Glutamatergic neuron (in vitro differentiated cells): ENCODE measurements around the gene NPAS2. TPM values are rescaled to one million over a fixed set of nuclear protein-coding genes. Genes with fewer than 3 reads are reported as not detected.

ENCODE experiments used
- DNase-seq: peaks from one replicate; pipeline ENCODE4 v3.0.0; 2022
- H3K27ac Mint-ChIP-seq: one replicate; pipeline ENCODE4 v1.8.0; 2020; ENCODE audit warnings: mild to moderate bottlenecking, mixed read lengths, inconsistent platforms; ENCODE audit not compliant: unreplicated experiment
- H3K27me3 Mint-ChIP-seq: one replicate; pipeline ENCODE4 v1.8.0; 2020; ENCODE audit warnings: mild to moderate bottlenecking, moderate library complexity, mixed read lengths, inconsistent platforms; ENCODE audit not compliant: unreplicated experiment
- H3K36me3 Mint-ChIP-seq: one replicate; pipeline ENCODE4 v1.8.0; 2020; ENCODE audit warnings: mild to moderate bottlenecking, mixed read lengths, inconsistent platforms; ENCODE audit not compliant: unreplicated experiment
- H3K4me1 Mint-ChIP-seq: one replicate; pipeline ENCODE4 v1.8.0; 2020; ENCODE audit warnings: mild to moderate bottlenecking, low read depth, mixed read lengths, inconsistent platforms; ENCODE audit not compliant: unreplicated experiment
- H3K4me3 Mint-ChIP-seq: one replicate; pipeline ENCODE4 v1.8.0; 2020; ENCODE audit warnings: mild to moderate bottlenecking, mixed read lengths, inconsistent platforms; ENCODE audit not compliant: unreplicated experiment
- H3K9me3 Mint-ChIP-seq: one replicate; pipeline ENCODE4 v1.8.0; 2020; ENCODE audit warnings: mild to moderate bottlenecking, moderate library complexity, mixed read lengths, inconsistent platforms; ENCODE audit not compliant: unreplicated experiment
- CTCF ChIP-seq: fragments of 200-600 bp; sonication (generic); IDR thresholded peaks from one replicate; pipeline ENCODE4 v1.5.0; 2021; ENCODE audit not compliant: partially characterized antibody, unreplicated experiment
- total RNA-seq: library from RNA; stranded (reverse); fragmentation: NEBNext Ultra II Directional; extraction: Animal tissue kit (Norgen Biotek cat#: 25700); gene quantifications from one replicate; pipeline ENCODE4 v1.2.1, GENCODE V29; 2021; ENCODE audit not compliant: unreplicated experiment

NPAS2 gene
- total RNA-seq, 1 donor from 2014 or later = 0.54 TPM

- no peak for DNase-seq
- Mint-ChIP-seq H3K36me3 (no peaks in the 10 kb centered on the region), H3K4me3 (no peak overlapping the region), H3K27me3 (peaks cover 6% of the 10 kb centered on the region), H3K4me1 (peaks cover 11% of the 10 kb centered on the region), H3K27ac (no peak overlapping the region), H3K9me3 (peaks cover 4% of the 10 kb centered on the region)
- TF ChIP-seq CTCF = no peak
Measured at GRCh38 chr2:100974712-100975520, 155.0 kb downstream of the NPAS2 start.

- Mint-ChIP-seq H3K9me3 (peaks cover 4% of the 10 kb centered on the region), H3K27ac (no peak overlapping the region), H3K36me3 (no peaks in the 10 kb centered on the region), H3K27me3 (peaks cover 6% of the 10 kb centered on the region), H3K4me3 (no peak overlapping the region), H3K4me1 (peaks cover 11% of the 10 kb centered on the region)
- TF ChIP-seq CTCF = no peak
- DNase-seq = no peak
Measured at GRCh38 chr2:100975521-100975785, 155.5 kb downstream of the NPAS2 start.

GRCh38 chr2:100976061-100976460 is 156.1 kb downstream of the NPAS2 start:
- TF ChIP-seq CTCF = no peak
- H3K4me3 Mint-ChIP-seq = no peak overlapping the region
- no peak overlapping the region for H3K27ac Mint-ChIP-seq
- DNase-seq = no peak
- H3K36me3 Mint-ChIP-seq = no peaks in the 10 kb centered on the region
- peaks cover 4% of the 10 kb centered on the region for H3K9me3 Mint-ChIP-seq
- H3K4me1 Mint-ChIP-seq = peaks cover 14% of the 10 kb centered on the region
- H3K27me3 Mint-ChIP-seq = peaks cover 6% of the 10 kb centered on the region

- H3K36me3 Mint-ChIP-seq = no peaks in the 10 kb centered on the region
- H3K4me3 Mint-ChIP-seq = no peak overlapping the region
- H3K27me3 Mint-ChIP-seq = peaks cover 6% of the 10 kb centered on the region
- no peak overlapping the region for H3K27ac Mint-ChIP-seq
- no peak for TF ChIP-seq CTCF
- H3K9me3 Mint-ChIP-seq = peaks cover 4% of the 10 kb centered on the region
- no peak for DNase-seq
- peaks cover 16% of the 10 kb centered on the region for H3K4me1 Mint-ChIP-seq
Measured at GRCh38 chr2:100976645-100977391, 156.9 kb downstream of the NPAS2 start.

GRCh38 chr2:100977511-100977910 is 157.6 kb downstream of the NPAS2 start:
- no peak for DNase-seq
- Mint-ChIP-seq H3K4me3 (no peak overlapping the region), H3K27me3 (peaks cover 6% of the 10 kb centered on the region), H3K36me3 (no peaks in the 10 kb centered on the region), H3K9me3 (peaks cover 4% of the 10 kb centered on the region), H3K4me1 (peaks cover 21% of the 10 kb centered on the region), H3K27ac (no peak overlapping the region)
- TF ChIP-seq CTCF = no peak
